ENCODE results near the gene RPTOR. TPM values are rescaled to one million over a fixed set of nuclear protein-coding genes. Genes with fewer than 3 reads are reported as not detected.
"Not testable (repeated sequence)": the region's sequence is repeated elsewhere in the genome, so short reads cannot be mapped to it uniquely, and the experiment has no call there.

The RPTOR gene
- total and polyA plus RNA-seq, 2 donors (not counting 1 experiment from before 2014, with no cell fraction given) = 6.7 to 22.8 TPM

DNA sequence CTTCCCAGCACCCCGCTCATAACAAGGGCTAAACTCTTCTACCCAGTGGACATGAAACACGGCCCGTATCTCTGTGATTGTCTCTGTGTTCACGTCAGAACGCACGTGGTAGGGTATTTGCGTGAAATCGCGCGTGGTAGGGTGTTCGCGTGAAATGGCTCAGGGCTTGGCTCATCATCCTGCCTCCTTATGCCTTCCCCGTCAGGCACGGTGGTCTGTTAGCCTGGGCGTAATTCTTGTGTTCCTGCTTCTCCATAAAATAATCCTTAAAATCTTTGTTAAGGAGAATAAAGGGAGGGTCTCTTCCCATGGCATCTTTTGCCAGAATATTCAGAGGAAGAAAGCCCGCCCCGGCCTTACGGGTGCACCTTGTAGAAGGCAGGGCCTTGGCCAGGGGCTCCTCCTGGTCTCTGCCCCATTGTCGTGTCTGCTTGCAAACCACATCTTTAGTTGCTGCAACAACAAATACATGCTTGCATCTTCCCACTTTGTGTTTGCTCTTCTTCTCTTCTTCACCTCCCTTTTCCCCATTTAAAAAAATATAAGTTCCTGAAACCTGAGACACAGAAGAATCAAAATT, 330.3 kb downstream of the RPTOR start:
- no peak overlapping the region for H3K4me2 ChIP-seq (ENCODE audit: extremely low read depth, insufficient read depth, low read length)

DNA sequence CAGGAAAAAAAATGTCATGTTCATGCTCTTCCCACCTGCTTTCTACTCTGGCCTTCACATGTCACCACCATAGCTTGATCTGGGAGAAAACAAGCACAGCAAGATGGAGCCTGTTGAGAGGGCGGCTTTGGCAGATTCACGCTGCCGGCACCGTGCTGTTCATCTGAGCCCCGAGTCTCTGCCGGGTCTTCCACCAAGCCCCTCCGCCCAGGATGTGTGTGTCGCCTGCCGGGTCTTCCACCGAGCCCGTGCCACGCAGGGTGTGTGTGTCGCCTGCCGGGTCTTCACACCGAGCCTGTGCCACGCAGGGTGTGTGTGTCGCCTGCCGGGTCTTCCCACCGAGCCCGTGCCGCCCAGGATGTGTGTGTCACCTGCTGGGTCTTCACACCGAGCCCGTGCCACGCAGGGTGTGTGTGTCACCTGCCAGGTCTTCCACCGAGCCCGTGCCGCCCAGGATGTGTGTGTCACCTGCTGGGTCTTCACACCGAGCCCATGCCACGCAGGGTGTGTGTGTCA, 330.9 kb downstream of the RPTOR start:
- H3K36me3 ChIP-seq (ENCODE audit: control insufficient read depth, insufficient read depth, low read length); H3K4me1 ChIP-seq (ENCODE audit: control insufficient read depth, extremely low read depth, insufficient read depth, low read length); H3K27me3 ChIP-seq (ENCODE audit: control insufficient read depth, insufficient read depth, low read length); H3K27ac ChIP-seq (ENCODE audit: insufficient read depth, low read length); H3K9ac ChIP-seq (ENCODE audit: insufficient read depth, low read length); H3K79me2 ChIP-seq (ENCODE audit: control insufficient read depth, insufficient read depth, low read length); H3K9me3 ChIP-seq (ENCODE audit: control insufficient read depth, insufficient read depth, low read depth, low read length); H4K20me1 ChIP-seq (ENCODE audit: control insufficient read depth, extremely low read depth, insufficient read depth, low read length); H3K4me2 ChIP-seq (ENCODE audit: extremely low read depth, insufficient read depth, low read length); H3K4me3 ChIP-seq (replicated peaks in 1 of 4; ENCODE audit: control extremely low read depth in 1 of 4, insufficient read depth in 1 of 4, low read depth in 3 of 4, low read length in 4 of 4); DNase-seq (ENCODE audit: low read depth in 2 of 2); H2AFZ ChIP-seq (ENCODE audit: low read length): not testable (repeated sequence)

More for the DNA sequence above, 330.3 kb downstream of the RPTOR start:
- no peaks in the 10 kb centered on the region for H4K20me1 ChIP-seq (ENCODE audit: control insufficient read depth, extremely low read depth, insufficient read depth, low read length)
- TF ChIP-seq, protein P1, sequence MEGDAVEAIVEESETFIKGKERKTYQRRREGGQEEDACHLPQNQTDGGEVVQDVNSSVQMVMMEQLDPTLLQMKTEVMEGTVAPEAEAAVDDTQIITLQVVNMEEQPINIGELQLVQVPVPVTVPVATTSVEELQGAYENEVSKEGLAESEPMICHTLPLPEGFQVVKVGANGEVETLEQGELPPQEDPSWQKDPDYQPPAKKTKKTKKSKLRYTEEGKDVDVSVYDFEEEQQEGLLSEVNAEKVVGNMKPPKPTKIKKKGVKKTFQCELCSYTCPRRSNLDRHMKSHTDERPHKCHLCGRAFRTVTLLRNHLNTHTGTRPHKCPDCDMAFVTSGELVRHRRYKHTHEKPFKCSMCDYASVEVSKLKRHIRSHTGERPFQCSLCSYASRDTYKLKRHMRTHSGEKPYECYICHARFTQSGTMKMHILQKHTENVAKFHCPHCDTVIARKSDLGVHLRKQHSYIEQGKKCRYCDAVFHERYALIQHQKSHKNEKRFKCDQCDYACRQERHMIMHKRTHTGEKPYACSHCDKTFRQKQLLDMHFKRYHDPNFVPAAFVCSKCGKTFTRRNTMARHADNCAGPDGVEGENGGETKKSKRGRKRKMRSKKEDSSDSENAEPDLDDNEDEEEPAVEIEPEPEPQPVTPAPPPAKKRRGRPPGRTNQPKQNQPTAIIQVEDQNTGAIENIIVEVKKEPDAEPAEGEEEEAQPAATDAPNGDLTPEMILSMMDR (conservative IDR thresholded peaks at IDR 0.05 in 1 of 2, IDR thresholded peaks at IDR 0.05 in 1 of 2; ENCODE audit: low read depth in 1 of 2, low read length in 2 of 2) = no peak
- no peak for TF ChIP-seq EZH2 (IDR thresholded peaks at IDR 0.05; ENCODE audit: low read length, missing control alignments)
- H3K79me2 ChIP-seq (ENCODE audit: control insufficient read depth, insufficient read depth, low read length) = no peaks in the 10 kb centered on the region
- H2AFZ ChIP-seq (ENCODE audit: low read length) = no peak overlapping the region
- H3K9ac ChIP-seq (ENCODE audit: insufficient read depth, low read length) = no peak overlapping the region
- H3K27ac ChIP-seq (ENCODE audit: insufficient read depth, low read length) = no peak overlapping the region
- no peaks in the 10 kb centered on the region for H3K27me3 ChIP-seq (ENCODE audit: control insufficient read depth, insufficient read depth, low read length)
- H3K4me1 ChIP-seq (ENCODE audit: control insufficient read depth, extremely low read depth, insufficient read depth, low read length) = no peaks in the 10 kb centered on the region
- no peak for DNase-seq (ENCODE audit: low read depth in 2 of 2)
- no peak overlapping the region for H3K4me3 ChIP-seq (replicated peaks in 1 of 4; ENCODE audit: control extremely low read depth in 1 of 4, insufficient read depth in 1 of 4, low read depth in 3 of 4, low read length in 4 of 4)
- H3K36me3 ChIP-seq (ENCODE audit: control insufficient read depth, insufficient read depth, low read length) = peaks cover 2% of the 10 kb centered on the region
- no peaks in the 10 kb centered on the region for H3K9me3 ChIP-seq (ENCODE audit: control insufficient read depth, insufficient read depth, low read depth, low read length)

DNA sequence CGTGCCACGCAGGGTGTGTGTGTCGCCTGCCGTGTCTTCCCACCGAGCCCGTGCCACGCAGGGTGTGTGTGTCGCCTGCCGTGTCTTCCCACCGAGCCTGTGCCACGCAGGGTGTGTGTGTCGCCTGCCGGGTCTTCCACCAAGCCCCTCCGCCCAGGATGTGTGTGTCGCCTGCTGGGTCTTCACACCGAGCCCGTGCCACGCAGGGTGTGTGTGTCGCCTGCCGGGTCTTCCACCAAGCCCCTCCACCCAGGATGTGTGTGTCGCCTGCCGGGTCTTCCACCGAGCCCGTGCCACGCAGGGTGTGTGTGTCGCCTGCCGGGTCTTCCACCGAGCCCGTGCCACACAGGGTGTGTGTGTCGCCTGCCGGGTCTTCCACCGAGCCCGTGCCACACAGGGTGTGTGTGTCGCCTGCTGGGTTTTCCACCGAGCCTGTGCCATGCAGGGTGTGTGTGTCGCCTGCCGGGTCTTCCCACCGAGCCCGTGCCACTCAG, 331.9 kb downstream of the RPTOR start:
- H3K9ac ChIP-seq (ENCODE audit: insufficient read depth, low read length); H3K4me3 ChIP-seq (replicated peaks in 1 of 4; ENCODE audit: control extremely low read depth in 1 of 4, insufficient read depth in 1 of 4, low read depth in 3 of 4, low read length in 4 of 4); H3K27ac ChIP-seq (ENCODE audit: insufficient read depth, low read length); H3K36me3 ChIP-seq (ENCODE audit: control insufficient read depth, insufficient read depth, low read length); H4K20me1 ChIP-seq (ENCODE audit: control insufficient read depth, extremely low read depth, insufficient read depth, low read length); H2AFZ ChIP-seq (ENCODE audit: low read length); H3K4me2 ChIP-seq (ENCODE audit: extremely low read depth, insufficient read depth, low read length); DNase-seq (ENCODE audit: low read depth in 2 of 2); H3K79me2 ChIP-seq (ENCODE audit: control insufficient read depth, insufficient read depth, low read length); H3K9me3 ChIP-seq (ENCODE audit: control insufficient read depth, insufficient read depth, low read depth, low read length); H3K27me3 ChIP-seq (ENCODE audit: control insufficient read depth, insufficient read depth, low read length); H3K4me1 ChIP-seq (ENCODE audit: control insufficient read depth, extremely low read depth, insufficient read depth, low read length): not testable (repeated sequence)

DNA sequence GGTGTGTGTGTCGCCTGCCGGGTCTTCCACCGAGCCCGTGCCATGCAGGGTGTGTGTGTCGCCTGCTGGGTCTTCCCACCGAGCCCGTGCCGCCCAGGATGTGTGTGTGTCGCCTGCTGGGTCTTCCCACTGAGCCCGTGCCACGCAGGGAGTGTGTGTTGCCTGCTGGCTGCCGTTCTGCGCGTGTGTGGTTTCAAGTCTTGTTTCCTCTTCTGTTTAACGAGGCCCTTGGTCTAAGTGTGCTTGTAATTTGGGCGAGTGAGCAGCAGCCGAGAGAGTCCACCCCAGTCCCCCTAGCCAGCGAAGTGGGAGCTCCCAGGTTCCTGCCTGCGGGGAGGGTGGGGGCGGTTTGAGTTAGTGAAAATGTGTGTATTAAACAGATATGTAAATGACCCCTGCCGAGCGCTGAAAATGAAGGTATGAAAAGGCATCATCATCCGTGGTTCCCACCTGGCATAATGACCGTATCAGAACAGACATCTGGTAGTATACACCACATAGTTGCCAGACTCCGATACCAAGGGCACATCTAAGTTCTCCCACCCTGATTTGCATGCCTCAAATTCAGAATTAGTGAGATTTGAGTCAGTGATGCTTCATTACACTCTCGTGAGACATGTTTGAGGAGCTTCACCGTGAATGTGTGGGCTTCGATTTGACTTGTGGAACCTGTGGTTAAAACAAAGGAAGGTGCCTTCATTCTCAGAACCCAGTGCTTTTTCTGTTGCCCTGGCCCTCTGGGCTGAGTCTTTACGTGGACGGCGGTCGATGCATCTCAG, 332.5 kb downstream of the RPTOR start:
- H3K79me2 ChIP-seq (ENCODE audit: control insufficient read depth, insufficient read depth, low read length) = no peaks in the 10 kb centered on the region
- H3K27me3 ChIP-seq (ENCODE audit: control insufficient read depth, insufficient read depth, low read length) = no peaks in the 10 kb centered on the region
- peaks cover 4% of the 10 kb centered on the region for H3K36me3 ChIP-seq (ENCODE audit: control insufficient read depth, insufficient read depth, low read length)
- TF ChIP-seq EZH2 (IDR thresholded peaks at IDR 0.05; ENCODE audit: low read length, missing control alignments) = no peak
- TF ChIP-seq, protein P1 (conservative IDR thresholded peaks at IDR 0.05 in 1 of 2, IDR thresholded peaks at IDR 0.05 in 1 of 2; ENCODE audit: low read depth in 1 of 2, low read length in 2 of 2) = no peak
- no peak for DNase-seq (ENCODE audit: low read depth in 2 of 2)
- no peak overlapping the region for H2AFZ ChIP-seq (ENCODE audit: low read length)
- H3K4me3 ChIP-seq (replicated peaks in 1 of 4; ENCODE audit: control extremely low read depth in 1 of 4, insufficient read depth in 1 of 4, low read depth in 3 of 4, low read length in 4 of 4) = no peak overlapping the region
- H3K9me3 ChIP-seq (ENCODE audit: control insufficient read depth, insufficient read depth, low read depth, low read length) = no peaks in the 10 kb centered on the region
- no peak overlapping the region for H3K9ac ChIP-seq (ENCODE audit: insufficient read depth, low read length)
- H3K4me2 ChIP-seq (ENCODE audit: extremely low read depth, insufficient read depth, low read length) = no peak overlapping the region
- no peaks in the 10 kb centered on the region for H3K4me1 ChIP-seq (ENCODE audit: control insufficient read depth, extremely low read depth, insufficient read depth, low read length)
- no peak overlapping the region for H3K27ac ChIP-seq (ENCODE audit: insufficient read depth, low read length)
- H4K20me1 ChIP-seq (ENCODE audit: control insufficient read depth, extremely low read depth, insufficient read depth, low read length) = no peaks in the 10 kb centered on the region
